ENCODE measurements around the gene UBALD2.

GRCh38 chr17:76274112-76274956 is 9.2 kb downstream of the UBALD2 start:
- TF ChIP-seq CTCF (IDR thresholded peaks at IDR 0.05) (no peak), POLR2A (IDR thresholded peaks at IDR 0.05) (no peak)

Measured in Peyer's patch (tissue), 4 donors.